ENCODE results near the gene UBE2QL1.

DNA sequence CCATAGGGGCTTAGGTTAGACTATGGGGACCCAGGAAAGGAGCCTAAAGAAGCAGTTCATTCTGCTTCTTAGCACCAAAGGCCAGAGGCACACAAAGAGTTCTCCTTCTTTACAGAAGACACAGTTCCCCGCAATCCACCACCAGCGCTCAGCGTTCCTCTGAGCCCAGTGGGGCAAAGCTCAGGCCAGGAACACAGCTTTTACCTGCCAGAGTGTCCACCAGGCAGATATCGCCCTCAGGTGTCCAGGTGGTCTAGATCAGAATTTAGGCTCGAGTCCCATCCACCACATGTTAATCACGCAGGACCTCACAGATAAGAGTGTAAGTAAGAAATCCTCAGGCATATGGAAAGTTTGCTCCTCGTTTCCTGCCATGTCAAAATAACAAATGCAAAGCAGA is 53.0 kb downstream of the UBE2QL1 start:
- TF ChIP-seq, protein P1, sequence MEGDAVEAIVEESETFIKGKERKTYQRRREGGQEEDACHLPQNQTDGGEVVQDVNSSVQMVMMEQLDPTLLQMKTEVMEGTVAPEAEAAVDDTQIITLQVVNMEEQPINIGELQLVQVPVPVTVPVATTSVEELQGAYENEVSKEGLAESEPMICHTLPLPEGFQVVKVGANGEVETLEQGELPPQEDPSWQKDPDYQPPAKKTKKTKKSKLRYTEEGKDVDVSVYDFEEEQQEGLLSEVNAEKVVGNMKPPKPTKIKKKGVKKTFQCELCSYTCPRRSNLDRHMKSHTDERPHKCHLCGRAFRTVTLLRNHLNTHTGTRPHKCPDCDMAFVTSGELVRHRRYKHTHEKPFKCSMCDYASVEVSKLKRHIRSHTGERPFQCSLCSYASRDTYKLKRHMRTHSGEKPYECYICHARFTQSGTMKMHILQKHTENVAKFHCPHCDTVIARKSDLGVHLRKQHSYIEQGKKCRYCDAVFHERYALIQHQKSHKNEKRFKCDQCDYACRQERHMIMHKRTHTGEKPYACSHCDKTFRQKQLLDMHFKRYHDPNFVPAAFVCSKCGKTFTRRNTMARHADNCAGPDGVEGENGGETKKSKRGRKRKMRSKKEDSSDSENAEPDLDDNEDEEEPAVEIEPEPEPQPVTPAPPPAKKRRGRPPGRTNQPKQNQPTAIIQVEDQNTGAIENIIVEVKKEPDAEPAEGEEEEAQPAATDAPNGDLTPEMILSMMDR (IDR thresholded peaks at IDR 0.05): no peak
- TF ChIP-seq POLR2A (IDR thresholded peaks at IDR 0.05) (no peak), EP300 (IDR thresholded peaks at IDR 0.05; ENCODE audit: low read depth) (no peak), POLR2AphosphoS5 (IDR thresholded peaks at IDR 0.05) (no peak)

Data from transverse colon (tissue), 4 donors.